Measurements from ENCODE around the gene MOSMO. TPM values are rescaled to one million over a fixed set of nuclear protein-coding genes. Genes with fewer than 3 reads are reported as not detected.
"Not testable (repeated sequence)": the region's sequence is repeated elsewhere in the genome, so short reads cannot be mapped to it uniquely, and the experiment has no call there.

The MOSMO gene
- polyA plus RNA-seq, 3 donors, result 0.95 to 9.1 (median 2.5) TPM

GRCh38 chr16:22124583-22125284 is 116.8 kb downstream of the MOSMO start:
- no peak overlapping the region for H3K27ac Mint-ChIP-seq
- 100% methylated on average over 4 of the region's 6 CpGs for WGBS (ENCODE audit: insufficient coverage)
- peaks cover 0 to 5% (median 0%) of the 10 kb centered on the region in 7 donors for H3K9me3 Mint-ChIP-seq

DNA sequence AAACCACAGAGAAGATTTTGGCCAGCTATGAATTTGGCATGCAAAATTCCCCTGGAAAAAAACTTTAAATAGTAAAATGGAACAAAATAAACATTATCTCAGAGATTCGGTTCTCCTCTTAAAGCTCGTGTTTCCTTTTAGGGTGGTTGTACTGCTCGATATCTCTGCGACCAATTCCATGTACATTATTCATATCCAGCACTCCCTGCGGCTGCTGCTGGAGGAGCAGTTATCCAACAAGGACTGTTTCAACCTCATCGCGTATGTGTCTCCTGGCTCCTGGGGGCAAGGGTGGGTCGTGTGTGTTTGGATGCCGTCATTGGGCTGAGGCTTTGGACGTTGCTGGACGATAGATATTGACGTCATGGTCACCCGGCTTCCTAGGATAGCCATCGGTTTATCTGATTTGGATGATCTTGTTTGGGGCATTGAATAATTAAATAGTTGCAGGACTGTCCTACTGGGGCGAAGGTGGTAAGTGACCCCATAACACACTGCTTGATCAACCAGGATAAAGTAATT is 118.2 kb downstream of the MOSMO start:
- Mint-ChIP-seq H3K27ac (peak overlapping the region in 1 of 7 donors; percentile 20), H3K4me3 (no peak overlapping the region), H3K27me3 (ENCODE audit: low read depth in 3 of 3) (peaks cover 5 to 7% (median 7%) of the 10 kb centered on the region in 3 donors), H3K4me1 (peaks cover 11% of the 10 kb centered on the region), H3K9me3 (peaks cover 0 to 5% (median 0%) of the 10 kb centered on the region in 7 donors), H3K36me3 (no peaks in the 10 kb centered on the region)
- no peak for TF ChIP-seq CTCF (IDR thresholded peaks at IDR 0.05)
- Histone ChIP-seq H3K9me3 (replicated peaks in 1 of 2; ENCODE audit: control insufficient read depth in 1 of 2, insufficient read depth in 1 of 2, low read length in 2 of 2) (no peaks in the 10 kb centered on the region), H3K27me3 (ENCODE audit: control insufficient read depth in 2 of 2, insufficient read depth in 2 of 2, low read length in 2 of 2) (no peaks in the 10 kb centered on the region), H3K9ac (ENCODE audit: insufficient read depth, low read length, poor library complexity, severe bottlenecking) (no peak overlapping the region), H3K79me2 (ENCODE audit: insufficient read depth, low read length) (no peaks in the 10 kb centered on the region), H3K4me1 (ENCODE audit: control insufficient read depth in 1 of 2, insufficient read depth in 2 of 2, low read length in 2 of 2) (peaks cover 0 to 8% of the 10 kb centered on the region in 2 donors), H3K36me3 (replicated peaks in 1 of 2; ENCODE audit: control insufficient read depth in 1 of 2, insufficient read depth in 2 of 2, low read length in 2 of 2) (no peaks in the 10 kb centered on the region), H3K4me2 (replicated peaks; ENCODE audit: extremely low read depth, low read length, poor library complexity, severe bottlenecking) (no peak overlapping the region), H2AFZ (ENCODE audit: insufficient read depth, low read depth, low read length, poor library complexity, severe bottlenecking) (no peak overlapping the region), H3K27ac (ENCODE audit: low read depth in 1 of 2, low read length in 2 of 2) (no peak overlapping the region), H3K4me3 (replicated peaks in 1 of 3; ENCODE audit: low read depth in 2 of 3, low read length in 3 of 3) (no peak overlapping the region), H4K20me1 (ENCODE audit: insufficient read depth, low read length) (no peaks in the 10 kb centered on the region)
- WGBS (ENCODE audit: insufficient coverage), result 84% methylated on average over 5 of the region's 15 CpGs
- intact Hi-C loops (cut with micrococcal nuclease), result no loop called here
- no peak for DNase-seq

More at GRCh38 chr16:22124583-22125284, 116.8 kb downstream of the MOSMO start:
- Histone ChIP-seq H3K36me3 (replicated peaks in 1 of 2; ENCODE audit: control insufficient read depth in 1 of 2, insufficient read depth in 2 of 2, low read length in 2 of 2) (no peaks in the 10 kb centered on the region), H2AFZ (ENCODE audit: insufficient read depth, low read depth, low read length, poor library complexity, severe bottlenecking) (no peak overlapping the region), H3K4me1 (ENCODE audit: control insufficient read depth in 1 of 2, insufficient read depth in 2 of 2, low read length in 2 of 2) (peaks cover 0 to 8% of the 10 kb centered on the region in 2 donors), H3K9me3 (replicated peaks in 1 of 2; ENCODE audit: control insufficient read depth in 1 of 2, insufficient read depth in 1 of 2, low read length in 2 of 2) (no peaks in the 10 kb centered on the region), H3K4me2 (replicated peaks; ENCODE audit: extremely low read depth, low read length, poor library complexity, severe bottlenecking) (no peak overlapping the region), H3K27me3 (ENCODE audit: control insufficient read depth in 2 of 2, insufficient read depth in 2 of 2, low read length in 2 of 2) (no peaks in the 10 kb centered on the region), H4K20me1 (ENCODE audit: insufficient read depth, low read length) (no peaks in the 10 kb centered on the region), H3K79me2 (ENCODE audit: insufficient read depth, low read length) (no peaks in the 10 kb centered on the region), H3K9ac (ENCODE audit: insufficient read depth, low read length, poor library complexity, severe bottlenecking) (no peak overlapping the region), H3K27ac (ENCODE audit: low read depth in 1 of 2, low read length in 2 of 2) (no peak overlapping the region), H3K4me3 (replicated peaks in 1 of 3; ENCODE audit: low read depth in 2 of 3, low read length in 3 of 3) (no peak overlapping the region)
- intact Hi-C loops (cut with micrococcal nuclease), result no loop called here
- H3K4me3 Mint-ChIP-seq, result no peak overlapping the region
- peaks cover 7% of the 10 kb centered on the region in 3 donors for H3K27me3 Mint-ChIP-seq (ENCODE audit: low read depth in 3 of 3)
- DNase-seq, result no peak
- peaks cover 11% of the 10 kb centered on the region for H3K4me1 Mint-ChIP-seq
- H3K36me3 Mint-ChIP-seq, result no peaks in the 10 kb centered on the region
- no peak for TF ChIP-seq CTCF (IDR thresholded peaks at IDR 0.05)

- H3K4me1 Mint-ChIP-seq; H3K27ac ChIP-seq (ENCODE audit: low read depth in 1 of 2, low read length in 2 of 2); H3K4me2 ChIP-seq (replicated peaks; ENCODE audit: extremely low read depth, low read length, poor library complexity, severe bottlenecking); H3K9me3 ChIP-seq (replicated peaks in 1 of 2; ENCODE audit: control insufficient read depth in 1 of 2, insufficient read depth in 1 of 2, low read length in 2 of 2); DNase-seq; H3K27ac Mint-ChIP-seq; H3K79me2 ChIP-seq (ENCODE audit: insufficient read depth, low read length); H4K20me1 ChIP-seq (ENCODE audit: insufficient read depth, low read length); H3K27me3 ChIP-seq (ENCODE audit: control insufficient read depth in 2 of 2, insufficient read depth in 2 of 2, low read length in 2 of 2); H3K9me3 Mint-ChIP-seq; H2AFZ ChIP-seq (ENCODE audit: insufficient read depth, low read depth, low read length, poor library complexity, severe bottlenecking); H3K9ac ChIP-seq (ENCODE audit: insufficient read depth, low read length, poor library complexity, severe bottlenecking); H3K36me3 Mint-ChIP-seq; H3K36me3 ChIP-seq (replicated peaks in 1 of 2; ENCODE audit: control insufficient read depth in 1 of 2, insufficient read depth in 2 of 2, low read length in 2 of 2); H3K4me3 Mint-ChIP-seq; H3K27me3 Mint-ChIP-seq (ENCODE audit: low read depth in 3 of 3); intact Hi-C loops (cut with micrococcal nuclease); H3K4me3 ChIP-seq (replicated peaks in 1 of 3; ENCODE audit: low read depth in 2 of 3, low read length in 3 of 3); H3K4me1 ChIP-seq (ENCODE audit: control insufficient read depth in 1 of 2, insufficient read depth in 2 of 2, low read length in 2 of 2): not testable (repeated sequence)
- WGBS (ENCODE audit: insufficient coverage), result no CpG with 5 or more reads among the region's 1 CpG
Measured at GRCh38 chr16:22128537-22128936, 120.6 kb downstream of the MOSMO start.

All from CD14-positive monocyte (primary cell).